MM.1S (cell line): ENCODE measurements around the gene SLC22A15.

ENCODE experiments used
- DNase-seq: peaks from one replicate; pipeline ENCODE4 v3.0.0-alpha.2; 2015
- H2AFZ ChIP-seq: fragments of 300-600 bp; sonication (generic); 2 replicates; pipeline ENCODE4 v1.6.0; 2016; ENCODE audit warnings: antibody characterized with exemption, low read length
- H3F3A ChIP-seq: fragments of 300-600 bp; sonication (generic); 2 replicates; pipeline ENCODE4 v1.6.1; 2016; ENCODE audit warnings: mild to moderate bottlenecking, antibody characterized with exemption, low read length, moderate library complexity, mixed read lengths; ENCODE audit not compliant: insufficient read depth
- H3K27ac ChIP-seq: fragments of 300-600 bp; sonication (generic); 2 replicates; pipeline ENCODE4 v1.5.1; 2016; ENCODE audit warnings: mild to moderate bottlenecking, low read length
- H3K27me3 ChIP-seq: fragments of 300-600 bp; sonication (generic); replicated peaks from 2 replicates; pipeline ENCODE4 v1.6.0; 2016; ENCODE audit warnings: low read length; ENCODE audit not compliant: insufficient read depth
- H3K36me3 ChIP-seq: fragments of 300-600 bp; sonication (generic); replicated peaks from 2 replicates; pipeline ENCODE4 v1.6.1; 2016; ENCODE audit warnings: mild to moderate bottlenecking, low read length, mixed read lengths; ENCODE audit not compliant: insufficient read depth
- H3K4me1 ChIP-seq: fragments of 300-600 bp; sonication (generic); 2 replicates; pipeline ENCODE4 v1.6.1; 2016; ENCODE audit warnings: low read length, mixed read lengths
- H3K4me2 ChIP-seq: fragments of 300-600 bp; sonication (generic); 2 replicates; pipeline ENCODE4 v1.6.0; 2016; ENCODE audit warnings: low read depth, low read length
- H3K4me3 ChIP-seq: fragments of 300-600 bp; sonication (generic); 2 replicates; pipeline ENCODE4 v1.5.1; 2016; ENCODE audit warnings: low read length, mixed read lengths
- H3K79me2 ChIP-seq: fragments of 300-600 bp; sonication (generic); 2 replicates; pipeline ENCODE4 v1.6.1; 2016; ENCODE audit warnings: mixed run types, low read length, mixed read lengths
- H3K9ac ChIP-seq: fragments of 300-600 bp; sonication (generic); 2 replicates; pipeline ENCODE4 v1.6.1; 2016; ENCODE audit warnings: low read length, mixed read lengths
- H3K9me2 ChIP-seq: fragments of 300-600 bp; sonication (generic); replicated peaks from 2 replicates; pipeline ENCODE4 v1.6.1; 2016; ENCODE audit warnings: mild to moderate bottlenecking, low read length, mixed read lengths; ENCODE audit not compliant: insufficient read depth
- H3K9me3 ChIP-seq: fragments of 300-600 bp; sonication (generic); replicated peaks from 2 replicates; pipeline ENCODE4 v1.6.1; 2016; ENCODE audit warnings: mild to moderate bottlenecking, low read length, mixed read lengths; ENCODE audit not compliant: insufficient read depth
- H4K20me1 ChIP-seq: fragments of 300-600 bp; sonication (generic); 2 replicates; pipeline ENCODE4 v1.6.1; 2016; ENCODE audit warnings: mild to moderate bottlenecking, low read length, moderate library complexity, mixed read lengths; ENCODE audit not compliant: insufficient read depth
- EZH2 ChIP-seq: fragments of 300-600 bp; sonication (generic); optimal IDR thresholded peaks from 2 replicates; pipeline ENCODE3; 2017; ENCODE audit warnings: low read depth, mild to moderate bottlenecking, antibody characterized with exemption, low read length, mixed read lengths
- EZH2phosphoT487 ChIP-seq: fragments of 300-600 bp; sonication (generic); IDR thresholded peaks from 2 replicates; pipeline ENCODE4 v1.6.1; 2018; ENCODE audit warnings: antibody characterized with exemption, low read length
- TF ChIP-seq, protein P1 (sequence below): fragments of 300-600 bp; sonication (generic); IDR thresholded peaks from 2 replicates; pipeline ENCODE4 v1.5.1; 2016; ENCODE audit warnings: antibody characterized with exemption, low read length, mixed read lengths

SLC22A15 gene

DNA sequence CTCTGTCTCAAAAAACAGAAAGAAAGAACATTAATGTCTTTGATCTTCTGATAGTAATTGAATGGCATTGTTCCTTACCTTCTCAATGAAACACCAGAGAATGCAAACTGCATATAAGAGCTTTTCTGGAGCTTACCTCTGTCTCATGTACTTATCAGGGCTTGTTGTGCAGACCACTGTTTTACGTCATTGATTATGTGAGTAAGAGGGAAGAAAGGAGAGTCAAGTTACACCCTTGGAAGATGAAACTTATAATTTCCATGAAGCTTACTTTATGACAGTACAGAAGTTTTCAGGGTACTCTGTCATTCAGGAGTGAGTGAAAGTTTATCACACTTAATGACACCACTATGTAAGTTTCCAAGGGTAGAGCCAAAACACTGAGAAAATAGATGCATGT lies 85.9 kb downstream of the SLC22A15 start:
- H3K79me2 ChIP-seq, result no peaks in the 10 kb centered on the region
- no peaks in the 10 kb centered on the region for H3F3A ChIP-seq
- no peak overlapping the region for H3K27ac ChIP-seq
- DNase-seq, result no peak
- no peak for TF ChIP-seq EZH2
- TF ChIP-seq, protein P1, sequence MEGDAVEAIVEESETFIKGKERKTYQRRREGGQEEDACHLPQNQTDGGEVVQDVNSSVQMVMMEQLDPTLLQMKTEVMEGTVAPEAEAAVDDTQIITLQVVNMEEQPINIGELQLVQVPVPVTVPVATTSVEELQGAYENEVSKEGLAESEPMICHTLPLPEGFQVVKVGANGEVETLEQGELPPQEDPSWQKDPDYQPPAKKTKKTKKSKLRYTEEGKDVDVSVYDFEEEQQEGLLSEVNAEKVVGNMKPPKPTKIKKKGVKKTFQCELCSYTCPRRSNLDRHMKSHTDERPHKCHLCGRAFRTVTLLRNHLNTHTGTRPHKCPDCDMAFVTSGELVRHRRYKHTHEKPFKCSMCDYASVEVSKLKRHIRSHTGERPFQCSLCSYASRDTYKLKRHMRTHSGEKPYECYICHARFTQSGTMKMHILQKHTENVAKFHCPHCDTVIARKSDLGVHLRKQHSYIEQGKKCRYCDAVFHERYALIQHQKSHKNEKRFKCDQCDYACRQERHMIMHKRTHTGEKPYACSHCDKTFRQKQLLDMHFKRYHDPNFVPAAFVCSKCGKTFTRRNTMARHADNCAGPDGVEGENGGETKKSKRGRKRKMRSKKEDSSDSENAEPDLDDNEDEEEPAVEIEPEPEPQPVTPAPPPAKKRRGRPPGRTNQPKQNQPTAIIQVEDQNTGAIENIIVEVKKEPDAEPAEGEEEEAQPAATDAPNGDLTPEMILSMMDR, result no peak
- TF ChIP-seq EZH2phosphoT487, result no peak
- H3K9me2 ChIP-seq, result no peaks in the 10 kb centered on the region
- no peaks in the 10 kb centered on the region for H3K36me3 ChIP-seq
- H3K4me3 ChIP-seq, result no peak overlapping the region
- H3K4me1 ChIP-seq, result no peaks in the 10 kb centered on the region
- H3K4me2 ChIP-seq, result no peak overlapping the region
- H2AFZ ChIP-seq, result no peak overlapping the region
- H3K9ac ChIP-seq, result no peak overlapping the region
- no peaks in the 10 kb centered on the region for H4K20me1 ChIP-seq
- no peaks in the 10 kb centered on the region for H3K27me3 ChIP-seq
- no peaks in the 10 kb centered on the region for H3K9me3 ChIP-seq

DNA sequence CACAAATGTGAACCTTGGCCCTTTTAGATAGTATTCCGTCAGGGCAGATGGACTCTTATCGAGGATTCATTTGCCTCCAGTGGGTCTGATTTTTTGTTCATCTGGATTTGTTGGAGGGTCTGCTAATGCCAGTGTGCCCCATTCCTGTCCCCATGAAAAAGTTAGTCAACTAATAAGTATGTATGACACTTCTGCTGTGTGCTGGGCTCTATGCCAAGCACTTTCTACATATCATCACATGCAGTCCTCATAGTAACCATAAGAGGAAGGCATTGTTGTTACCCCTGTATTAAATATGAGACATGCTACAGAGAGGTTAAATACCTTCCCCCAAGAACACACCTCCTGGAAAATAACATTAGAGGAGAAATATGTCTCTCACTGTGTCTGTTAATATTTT lies 88.3 kb downstream of the SLC22A15 start:
- Histone ChIP-seq H3K4me2 (no peak overlapping the region), H3K4me1 (no peaks in the 10 kb centered on the region), H3K9me2 (no peaks in the 10 kb centered on the region), H3K9ac (no peak overlapping the region), H3K27ac (no peak overlapping the region), H3K79me2 (no peaks in the 10 kb centered on the region), H3F3A (no peaks in the 10 kb centered on the region), H3K27me3 (no peaks in the 10 kb centered on the region), H2AFZ (no peak overlapping the region), H4K20me1 (no peaks in the 10 kb centered on the region), H3K36me3 (no peaks in the 10 kb centered on the region), H3K9me3 (no peaks in the 10 kb centered on the region), H3K4me3 (no peak overlapping the region)
- TF ChIP-seq, protein P1, result no peak
- TF ChIP-seq EZH2, result no peak
- TF ChIP-seq EZH2phosphoT487, result no peak
- DNase-seq, result no peak

DNA sequence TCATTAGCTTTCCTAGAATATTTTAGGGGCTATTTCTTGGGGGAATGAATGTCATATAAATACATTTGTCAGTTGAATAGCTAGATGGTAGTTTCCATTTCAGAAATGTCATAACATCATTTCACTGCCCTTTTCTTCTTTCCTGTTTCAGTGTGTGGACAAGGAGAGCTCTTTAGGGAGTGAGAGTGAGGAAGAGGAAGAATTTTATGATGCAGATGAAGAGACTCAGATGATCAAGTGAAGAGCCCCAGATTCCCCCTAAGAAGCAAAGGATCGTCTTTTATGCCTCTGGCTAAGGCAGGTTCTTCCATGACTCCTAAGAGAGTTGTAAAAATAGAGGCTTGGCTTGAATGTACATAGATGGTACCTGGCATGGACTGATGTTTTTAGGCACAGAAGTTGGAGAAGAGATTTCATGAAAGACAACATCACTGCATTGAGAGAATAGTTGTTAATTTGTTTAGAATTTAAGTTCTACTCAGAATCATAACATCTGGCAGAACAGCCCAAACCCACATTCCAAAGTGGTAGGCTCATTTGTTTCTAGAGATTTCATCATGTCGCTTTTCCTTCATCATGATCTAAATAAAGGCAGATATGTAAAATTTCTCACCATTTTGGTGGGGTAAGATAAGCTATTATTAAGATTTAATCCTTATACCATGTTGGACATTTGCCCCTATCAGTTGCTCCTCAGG lies 90.7 kb downstream of the SLC22A15 start:
- Histone ChIP-seq H3K4me2 (no peak overlapping the region), H2AFZ (no peak overlapping the region), H3K9me2 (no peaks in the 10 kb centered on the region), H3K27ac (no peak overlapping the region), H3K9ac (no peak overlapping the region), H3K4me1 (no peaks in the 10 kb centered on the region), H3K79me2 (no peaks in the 10 kb centered on the region), H3K36me3 (no peaks in the 10 kb centered on the region), H4K20me1 (no peaks in the 10 kb centered on the region), H3K27me3 (no peaks in the 10 kb centered on the region), H3K9me3 (no peaks in the 10 kb centered on the region), H3F3A (no peaks in the 10 kb centered on the region), H3K4me3 (no peak overlapping the region)
- no peak for DNase-seq
- TF ChIP-seq EZH2phosphoT487 (no peak), EZH2 (no peak)
- TF ChIP-seq, protein P1, result no peak
